H1 (cell line): ENCODE data around the gene CRK. TPM values are rescaled to one million over a fixed set of nuclear protein-coding genes. Genes with fewer than 3 reads are reported as not detected.

Experiments used
- CTCF ChIA-PET: fragments of 300-600 bp; sonication (Branson Sonifier 250); formaldehyde crosslinking; loops from one replicate; lab custom pipeline; 2021; ENCODE audit not compliant: partially characterized antibody; lab: Charles Lee
- POLR2A ChIA-PET: fragments of 300-600 bp; sonication (Branson Sonifier 250); formaldehyde crosslinking; loops from one replicate; lab custom pipeline; 2021; ENCODE audit warnings: inconsistent platforms; ENCODE audit not compliant: partially characterized antibody; lab: Charles Lee
- DNase-seq, 2 experiments: peaks; one replicate each; pipeline versions ENCODE4 v3.0.0 to v3.0.0-alpha.2; 2010 to 2022; ENCODE audit warnings: low spot score in 2 of 2, low read depth in 1 of 2, mixed read lengths in 1 of 2
- FAIRE-seq: peaks from 2 replicates; lab custom pipeline; 2011; peaks lifted over from hg19 to GRCh38; lab: Jason Lieb, UNC
- H2AFZ ChIP-seq: 2 replicates; pipeline ENCODE4 v1.8.1; 2012; ENCODE audit warnings: low read length, inconsistent platforms
- H2AK5ac ChIP-seq: 2 replicates; pipeline ENCODE4 v1.6.1; 2013; ENCODE audit warnings: low read depth, low read length
- H2BK120ac ChIP-seq: replicated peaks from 2 replicates; pipeline ENCODE3; 2013; ENCODE audit warnings: low read depth, low read length, inconsistent platforms
- H2BK12ac ChIP-seq: 2 replicates; pipeline ENCODE4 v1.6.1; 2013; ENCODE audit warnings: low read depth, low read length
- H2BK15ac ChIP-seq: 2 replicates; pipeline ENCODE4 v1.6.1; 2013; ENCODE audit warnings: low read length
- H2BK20ac ChIP-seq: 2 replicates; pipeline ENCODE4 v1.6.1; 2013; ENCODE audit warnings: low read length
- H2BK5ac ChIP-seq: 2 replicates; pipeline ENCODE4 v1.6.1; 2013; ENCODE audit warnings: low read depth, low read length
- H3K14ac ChIP-seq: 2 replicates; pipeline ENCODE4 v1.6.1; 2013; ENCODE audit warnings: inconsistent platforms; ENCODE audit not compliant: insufficient read length
- H3K18ac ChIP-seq: 2 replicates; pipeline ENCODE4 v1.6.1; 2013; ENCODE audit warnings: low read length; ENCODE audit errors: extremely low read depth
- H3K23ac ChIP-seq: 2 replicates; pipeline ENCODE4 v1.6.1; 2013; ENCODE audit warnings: inconsistent platforms; ENCODE audit not compliant: insufficient read length
- H3K23me2 ChIP-seq: 2 replicates; pipeline ENCODE4 v1.6.1; 2013; ENCODE audit warnings: low read depth, low read length
- H3K27ac ChIP-seq: 2 replicates; pipeline ENCODE4 v1.6.1; 2011; ENCODE audit warnings: low read depth, low read length, inconsistent platforms
- H3K27me3 ChIP-seq, 4 experiments: replicated peaks in 1 of 4; 1 replicate in 1 of 4; 2 replicates in 3 of 4; pipeline versions ENCODE4 v1.6.1 to v1.8.1; 2011 to 2013; ENCODE audit warnings: low read length in 3 of 4, mild to moderate bottlenecking in 3 of 4, inconsistent platforms in 2 of 4, mixed read lengths in 2 of 4, moderate library complexity in 1 of 4; ENCODE audit not compliant: control insufficient read depth in 3 of 4, insufficient read depth in 3 of 4; ENCODE audit errors: extremely low read depth in 1 of 4
- H3K36me3 ChIP-seq, 4 experiments: 2 replicates each; pipeline versions ENCODE4 v1.6.1 to v1.8.1; 2011 to 2013; ENCODE audit warnings: mild to moderate bottlenecking in 4 of 4, low read length in 3 of 4, moderate library complexity in 2 of 4, control low read depth in 1 of 4, inconsistent platforms in 1 of 4; ENCODE audit not compliant: insufficient read depth in 4 of 4, control insufficient read depth in 2 of 4
- H3K4ac ChIP-seq: replicated peaks from 2 replicates; pipeline ENCODE3; 2013; ENCODE audit warnings: low read length, low read depth, mixed read lengths, inconsistent platforms; ENCODE audit not compliant: insufficient read length
- H3K4me1 ChIP-seq, 4 experiments: replicated peaks in 1 of 4; 1 replicate in 1 of 4; 2 replicates in 3 of 4; pipeline versions ENCODE4 v1.6.1 to v1.8.1; 2011 to 2013; ENCODE audit warnings: low read length in 3 of 4, inconsistent platforms in 2 of 4, mixed read lengths in 1 of 4; ENCODE audit not compliant: insufficient read depth in 4 of 4, control insufficient read depth in 3 of 4
- H3K4me2 ChIP-seq, 2 experiments: 2 replicates each; pipeline versions ENCODE4 v1.6.1 to v1.8.1; 2011 to 2013; ENCODE audit warnings: low read depth in 2 of 2, low read length in 2 of 2, control low read depth in 1 of 2, inconsistent platforms in 1 of 2, mild to moderate bottlenecking in 1 of 2; ENCODE audit not compliant: insufficient read depth in 1 of 2
- H3K4me3 ChIP-seq, 4 experiments: fragments of 200-600, 300-600 bp in 1 of 4; sonication (generic), shearing (Covaris generic), sonication (Bioruptor Twin) in 1 of 4; 2 replicates each; pipeline versions ENCODE4 v1.5.1 to v1.8.1; 2011 to 2016; ENCODE audit warnings: low read length in 4 of 4, low read depth in 3 of 4, control low read depth in 2 of 4, inconsistent platforms in 2 of 4, mild to moderate bottlenecking in 2 of 4, mixed read lengths in 1 of 4, moderate library complexity in 1 of 4; ENCODE audit not compliant: insufficient read depth in 2 of 4; ENCODE audit errors: extremely low read depth in 1 of 4
- H3K56ac ChIP-seq: replicated peaks from 2 replicates; pipeline ENCODE3; 2013; ENCODE audit warnings: low read depth, mild to moderate bottlenecking, mixed read lengths, low read length, inconsistent platforms; ENCODE audit not compliant: insufficient read length
- H3K79me1 ChIP-seq: 2 replicates; pipeline ENCODE4 v1.6.1; 2013; ENCODE audit warnings: low read depth, low read length, control low read depth
- H3K79me2 ChIP-seq, 2 experiments: 2 replicates each; pipeline versions ENCODE4 v1.6.1 to v1.8.1; 2012 to 2013; ENCODE audit warnings: low read length in 2 of 2, mild to moderate bottlenecking in 2 of 2, inconsistent platforms in 1 of 2; ENCODE audit not compliant: insufficient read depth in 2 of 2, control insufficient read depth in 1 of 2
- H3K9ac ChIP-seq, 4 experiments: replicated peaks in 1 of 4; 1 replicate in 1 of 4; 2 replicates in 3 of 4; pipeline versions ENCODE4 v1.6.1 to v1.8.1; 2011 to 2013; ENCODE audit warnings: low read depth in 3 of 4, low read length in 3 of 4, control low read depth in 2 of 4, mild to moderate bottlenecking in 2 of 4, moderate library complexity in 2 of 4, inconsistent platforms in 1 of 4; ENCODE audit errors: extremely low read depth in 1 of 4
- H3K9me3 ChIP-seq, 2 experiments: 2 replicates each; pipeline versions ENCODE4 v1.6.1 to v1.8.1; 2012 to 2013; ENCODE audit warnings: mild to moderate bottlenecking in 2 of 2, moderate library complexity in 2 of 2, control low read depth in 1 of 2, inconsistent platforms in 1 of 2, low read depth in 1 of 2, low read length in 1 of 2, mixed read lengths in 1 of 2; ENCODE audit not compliant: insufficient read depth in 2 of 2
- H4K20me1 ChIP-seq, 2 experiments: replicated peaks in 1 of 2; 2 replicates each; pipeline versions ENCODE3 to v1.8.1; 2011 to 2013; ENCODE audit warnings: inconsistent platforms in 2 of 2, low read length in 2 of 2, mild to moderate bottlenecking in 1 of 2; ENCODE audit not compliant: insufficient read depth in 2 of 2, control insufficient read depth in 1 of 2
- H4K5ac ChIP-seq: 2 replicates; pipeline ENCODE4 v1.6.1; 2013; ENCODE audit warnings: low read length, low read depth, mixed read lengths, inconsistent platforms; ENCODE audit not compliant: insufficient read length
- H4K8ac ChIP-seq: 2 replicates; pipeline ENCODE4 v1.8.0; 2013; ENCODE audit warnings: mild to moderate bottlenecking, moderate library complexity, low read length, inconsistent platforms; ENCODE audit not compliant: insufficient read depth; ENCODE audit errors: extremely low read depth
- H4K91ac ChIP-seq: replicated peaks from 2 replicates; pipeline ENCODE3; 2013; ENCODE audit warnings: low read length, mixed read lengths, inconsistent platforms; ENCODE audit not compliant: insufficient read length
- TAF1 ChIP-seq: IDR thresholded peaks from 2 replicates; pipeline ENCODE4 v1.6.1; 2011; ENCODE audit warnings: mild to moderate bottlenecking, low read depth, low read length
- WGBS, 2 experiments: shearing (Covaris generic) in 1 of 2; methylation state at CpG; one replicate each; pipeline versions ENCODE4 v1.1.6 to v1.1.7; 2013 to 2015; ENCODE audit warnings: low lambda C conversion rate in 2 of 2, mixed read lengths in 2 of 2, inconsistent platforms in 1 of 2, low coverage in 1 of 2, missing lambda C conversion rate in 1 of 2; ENCODE audit not compliant: insufficient replicate concordance in 2 of 2, insufficient coverage in 1 of 2, insufficient read length in 1 of 2; ENCODE audit errors: extremely low coverage in 1 of 2, missing lambda C conversion rate in 1 of 2; 5-methylcytosine and 5-hydroxymethylcytosine counted together
- polyA plus RNA-seq, 7 experiments: library from polyadenylated mRNA; depleted of rRNA in 3 of 7; stranded (reverse) in 5 of 7; unstranded in 2 of 7; fragments of >200 nt in 5 of 7; fragments of 200-250 nt in 2 of 7; gene quantifications; 1 replicate in 5 of 7; 2 replicates in 1 of 7; 4 replicates in 1 of 7; pipeline versions ENCODE4 v1.2.1 to v1.2.3, GENCODE V29; 2011 to 2013; ENCODE audit warnings: missing spikeins in 2 of 7, mixed read lengths in 2 of 7
- total RNA-seq: library from RNA; stranded (reverse); fragmentation: NEBNext Ultra II Directional; extraction: Animal tissue kit (Norgen Biotek cat#: 25700); gene quantifications from 2 replicates; pipeline ENCODE4 v1.2.1, GENCODE V29; 2021
- TF ChIP-seq, protein P1 (sequence below): IDR thresholded peaks from 2 replicates; pipeline ENCODE4 v1.6.1; 2012; ENCODE audit warnings: inconsistent platforms
- TF ChIP-seq, protein P2 (sequence below): IDR thresholded peaks from 2 replicates; pipeline ENCODE4 v1.6.1; 2011; ENCODE audit warnings: low read length, improper control_type of control experiment
- TF ChIP-seq, protein P3 (sequence below): IDR thresholded peaks from 2 replicates; pipeline ENCODE4 v1.6.1; 2012; ENCODE audit warnings: inconsistent platforms

CRK gene
- total and polyA plus RNA-seq, 2 of the 8 experiments (the other 6 are each of a cell fraction or from before 2014, with no cell fraction given), result 32.8 to 57.1 TPM

DNA sequence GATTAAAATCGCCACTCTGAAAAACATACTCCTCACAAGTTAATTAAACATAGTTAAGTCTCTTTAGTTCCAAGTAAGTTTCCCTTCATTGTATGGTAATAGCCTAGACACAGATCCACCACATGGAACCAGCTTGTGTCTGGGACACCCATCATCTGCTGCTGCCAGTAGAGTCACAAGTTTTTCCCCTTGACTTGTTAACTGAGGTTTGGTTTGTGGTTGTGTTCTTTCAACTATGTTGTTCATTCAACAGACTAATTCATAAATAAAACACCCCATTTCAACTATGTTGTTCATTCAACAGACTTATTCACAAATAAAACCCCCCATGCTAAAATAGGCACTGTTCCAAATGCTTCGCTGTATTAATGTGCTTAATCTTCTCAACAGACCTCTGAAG is 80.4 kb downstream of the CRK start:
- H4K5ac ChIP-seq, result no peak overlapping the region
- no peak overlapping the region for H4K8ac ChIP-seq
- H4K20me1 ChIP-seq, result peaks cover 59 to 63% of the 10 kb centered on the region in 2 experiments
- TF ChIP-seq, protein P1, sequence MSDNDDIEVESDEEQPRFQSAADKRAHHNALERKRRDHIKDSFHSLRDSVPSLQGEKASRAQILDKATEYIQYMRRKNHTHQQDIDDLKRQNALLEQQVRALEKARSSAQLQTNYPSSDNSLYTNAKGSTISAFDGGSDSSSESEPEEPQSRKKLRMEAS, result no peak
- TF ChIP-seq, protein P2, sequence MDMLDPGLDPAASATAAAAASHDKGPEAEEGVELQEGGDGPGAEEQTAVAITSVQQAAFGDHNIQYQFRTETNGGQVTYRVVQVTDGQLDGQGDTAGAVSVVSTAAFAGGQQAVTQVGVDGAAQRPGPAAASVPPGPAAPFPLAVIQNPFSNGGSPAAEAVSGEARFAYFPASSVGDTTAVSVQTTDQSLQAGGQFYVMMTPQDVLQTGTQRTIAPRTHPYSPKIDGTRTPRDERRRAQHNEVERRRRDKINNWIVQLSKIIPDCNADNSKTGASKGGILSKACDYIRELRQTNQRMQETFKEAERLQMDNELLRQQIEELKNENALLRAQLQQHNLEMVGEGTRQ, result no peak
- TF ChIP-seq, protein P3, sequence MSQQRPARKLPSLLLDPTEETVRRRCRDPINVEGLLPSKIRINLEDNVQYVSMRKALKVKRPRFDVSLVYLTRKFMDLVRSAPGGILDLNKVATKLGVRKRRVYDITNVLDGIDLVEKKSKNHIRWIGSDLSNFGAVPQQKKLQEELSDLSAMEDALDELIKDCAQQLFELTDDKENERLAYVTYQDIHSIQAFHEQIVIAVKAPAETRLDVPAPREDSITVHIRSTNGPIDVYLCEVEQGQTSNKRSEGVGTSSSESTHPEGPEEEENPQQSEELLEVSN, result no peak
- TF ChIP-seq TAF1, result no peak
- TF ChIP-seq, all 59 proteins: peak for 0
- Histone ChIP-seq H2BK120ac (no peak overlapping the region), H3K9me3 (no peaks in the 10 kb centered on the region), H3K36me3 (peaks cover 0 to 13% (median 0%) of the 10 kb centered on the region in 4 experiments; a peak in 3 of 8 replicates), H3K14ac (no peak overlapping the region), H2AFZ (no peak overlapping the region), H2AK5ac (no peak overlapping the region), H3K18ac (no peak overlapping the region), H3K56ac (no peak overlapping the region), H3K23ac (no peak overlapping the region), H3K27ac (no peak overlapping the region), H3K9ac (no peak overlapping the region), H3K23me2 (no peaks in the 10 kb centered on the region), H2BK5ac (no peak overlapping the region), H3K4ac (no peak overlapping the region), H2BK15ac (no peak overlapping the region), H3K79me1 (peaks cover 5% of the 10 kb centered on the region), H4K91ac (no peak overlapping the region), H2BK12ac (no peak overlapping the region), H3K4me3 (no peak overlapping the region), H3K27me3 (no peaks in the 10 kb centered on the region), H3K4me2 (no peak overlapping the region), H3K4me1 (no peaks in the 10 kb centered on the region; a peak in 3 of 7 replicates), H2BK20ac (no peak overlapping the region), H3K79me2 (peaks cover 88 to 100% of the 10 kb centered on the region in 2 experiments)
- FAIRE-seq (no peak), DNase-seq (no peak)
- 46% methylated on average over 2 of the region's 2 CpGs; no CpG with 5 or more reads in 1 of the 2 experiments for WGBS, 2 experiments
- ChIA-PET POLR2A (interaction anchor here (1.0 to 5.9 kb wide), 4 partner anchors 9 to 22 kb away, joined by 4 to 82 read pairs (median 15); no protein-coding TSS in a partner anchor), CTCF (interaction anchor here (5.3 kb wide), 1 partner anchor 10 kb away, joined by 34 read pairs; no protein-coding TSS in a partner anchor)
